ENCODE data around the gene TTR. TPM values are rescaled to one million over a fixed set of nuclear protein-coding genes. Genes with fewer than 3 reads are reported as not detected.

Gene TTR
- total RNA-seq, 2 donors from 2014 or later = not detected

DNA sequence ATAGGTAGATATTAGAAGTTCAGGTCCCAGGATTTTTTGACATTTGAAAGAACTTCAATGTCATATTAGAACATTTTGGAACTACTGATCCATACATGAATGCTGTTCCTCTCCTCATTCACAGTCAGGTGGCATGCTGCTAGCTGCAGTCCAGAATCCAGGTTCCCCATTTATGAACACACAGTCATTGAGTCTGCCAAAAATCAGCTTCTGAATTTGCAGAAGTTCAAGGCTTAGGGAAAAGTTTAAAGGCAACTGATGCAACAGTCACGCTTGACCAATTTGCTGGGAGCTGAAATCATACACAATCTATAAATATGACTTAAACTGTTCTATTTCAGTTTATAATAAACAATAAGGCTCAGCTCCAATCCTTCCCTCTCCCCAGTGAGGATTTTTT is 17.3 kb upstream of the TTR start:
- no peaks in the 10 kb centered on the region for H3K9me3 Mint-ChIP-seq
- H3K36me3 Mint-ChIP-seq = no peaks in the 10 kb centered on the region
- no peak for DNase-seq (ENCODE audit: low spot score in 2 of 2)
- no peak overlapping the region for H3K27ac Mint-ChIP-seq
- no peak for ATAC-seq

DNA sequence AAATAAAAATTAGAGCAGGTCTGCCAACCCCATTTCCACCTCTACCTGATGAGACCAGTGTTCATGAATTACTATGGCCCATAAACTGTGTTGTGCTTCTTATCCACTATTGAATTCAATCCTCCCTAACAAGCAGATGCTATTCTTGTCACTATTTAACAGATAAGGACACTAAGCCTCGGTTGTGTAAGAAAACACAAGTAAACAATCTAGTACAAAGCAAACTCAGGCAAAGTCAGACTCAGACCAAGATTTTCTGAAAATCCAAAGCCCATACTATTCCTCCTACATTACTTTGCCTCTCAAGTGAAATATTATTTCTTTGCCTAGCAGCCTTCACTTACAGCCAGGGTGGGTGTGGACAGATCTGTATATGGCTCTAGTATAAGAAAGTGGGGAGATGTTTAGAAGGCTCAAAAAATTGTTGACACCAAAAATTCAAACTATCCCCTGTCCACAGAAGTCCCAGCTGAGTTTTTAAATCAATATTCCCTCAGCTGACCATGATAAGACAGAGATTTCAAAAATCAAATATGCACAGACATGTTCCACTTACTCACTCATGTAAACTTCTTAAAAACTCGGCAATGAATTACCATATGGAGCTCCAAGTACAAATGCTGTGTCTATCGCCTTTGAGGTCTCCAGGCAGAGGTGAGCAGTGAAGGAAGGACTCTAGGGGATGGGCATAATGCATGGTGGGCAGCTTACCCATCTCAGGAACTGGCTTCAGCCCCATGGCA is 16.0 kb upstream of the TTR start:
- H3K9me3 Mint-ChIP-seq = no peaks in the 10 kb centered on the region
- no peak overlapping the region for H3K27ac Mint-ChIP-seq

DNA sequence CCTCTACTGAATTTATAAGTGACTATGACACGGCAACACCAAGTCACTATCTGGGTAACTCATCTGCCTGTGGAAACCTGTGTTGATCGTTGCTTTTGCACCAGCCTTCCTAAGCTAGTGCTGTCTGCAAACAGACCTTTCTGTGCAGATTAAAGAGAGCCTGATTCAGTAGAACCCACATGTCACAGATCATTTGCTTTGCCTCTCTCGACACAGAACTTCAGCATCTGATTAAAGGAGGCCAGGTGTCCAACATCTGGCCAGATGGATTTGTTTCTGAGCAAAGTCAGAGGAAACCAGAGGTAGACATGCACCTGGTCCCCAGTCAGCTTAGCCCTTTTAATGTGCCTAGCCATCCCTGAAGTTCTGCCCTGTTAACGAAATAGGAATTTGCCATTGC is 15.0 kb upstream of the TTR start:
- DNase-seq (ENCODE audit: low spot score in 2 of 2) (no peak), ATAC-seq (no peak)
- Mint-ChIP-seq H3K36me3 (no peaks in the 10 kb centered on the region), H3K27ac (no peak overlapping the region), H3K9me3 (no peaks in the 10 kb centered on the region)

More for the DNA sequence above, 16.0 kb upstream of the TTR start:
- H3K36me3 Mint-ChIP-seq = no peaks in the 10 kb centered on the region
- no peak for ATAC-seq
- DNase-seq (ENCODE audit: low spot score in 2 of 2) = no peak

DNA sequence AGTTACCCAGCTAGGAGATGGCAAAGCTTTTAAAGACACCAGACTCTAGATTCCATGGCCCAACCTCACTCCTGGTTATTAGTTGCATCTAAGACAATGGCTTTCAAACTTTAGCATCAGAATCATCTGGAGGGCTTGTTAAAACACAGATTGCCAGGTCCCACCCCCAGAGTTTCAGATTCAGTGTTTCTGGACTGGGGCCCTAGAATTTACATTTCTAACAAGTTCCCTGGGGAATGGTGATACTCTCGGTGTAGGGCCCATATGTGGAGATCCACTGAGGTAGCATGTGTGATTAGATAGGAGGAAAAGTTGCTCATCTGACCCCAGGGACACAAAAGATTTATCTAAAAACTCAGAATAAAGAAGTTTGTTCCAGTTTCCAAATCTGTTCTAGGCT is 14.5 kb upstream of the TTR start:
- H3K27ac Mint-ChIP-seq = no peak overlapping the region
- DNase-seq (ENCODE audit: low spot score in 2 of 2) (no peak), ATAC-seq (no peak)
- no peaks in the 10 kb centered on the region for H3K9me3 Mint-ChIP-seq
- H3K36me3 Mint-ChIP-seq = no peaks in the 10 kb centered on the region

DNA sequence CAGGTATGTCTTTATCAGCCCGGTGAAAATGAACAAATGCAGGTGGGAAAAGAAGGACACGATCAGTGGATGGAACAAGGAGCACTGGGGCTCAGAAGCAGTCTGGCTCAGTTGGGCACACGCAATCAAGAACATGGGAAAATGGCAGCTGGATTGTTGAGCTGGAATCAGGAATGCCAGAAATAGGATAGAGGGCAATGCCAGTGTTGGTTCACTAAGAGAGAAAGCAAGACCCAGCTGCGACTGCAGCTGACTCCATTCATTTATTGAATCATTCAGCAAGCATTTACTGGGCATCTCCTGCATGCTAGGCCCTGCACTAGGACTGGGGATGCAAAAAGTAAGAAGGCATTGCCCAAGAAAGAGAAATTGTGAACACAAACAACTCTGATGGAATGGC is 13.6 kb upstream of the TTR start:
- Mint-ChIP-seq H3K9me3 (no peaks in the 10 kb centered on the region), H3K36me3 (no peaks in the 10 kb centered on the region), H3K27ac (no peak overlapping the region)
- ATAC-seq (no peak), DNase-seq (ENCODE audit: low spot score in 2 of 2) (no peak)

DNA sequence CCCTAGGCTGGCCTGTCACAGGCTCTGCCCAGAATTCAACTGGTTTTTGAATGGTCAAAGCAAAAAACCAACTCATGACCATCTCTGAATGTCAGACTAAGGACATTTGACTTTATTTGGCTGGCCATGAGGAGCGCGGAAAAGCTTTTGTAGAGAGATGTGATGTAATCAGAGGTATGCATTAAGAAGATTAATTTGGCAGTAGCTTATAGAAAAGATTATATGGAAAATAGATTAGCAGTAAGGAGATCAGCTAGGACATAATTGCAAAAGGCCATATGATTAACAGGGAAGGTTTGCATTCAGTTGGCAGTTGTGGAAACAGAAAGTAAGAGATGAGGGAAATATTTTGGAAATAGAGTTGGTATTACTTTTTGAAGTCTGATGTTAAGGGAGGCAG is 12.3 kb upstream of the TTR start:
- Mint-ChIP-seq H3K36me3 (no peaks in the 10 kb centered on the region), H3K27ac (no peak overlapping the region), H3K9me3 (no peaks in the 10 kb centered on the region)
- no peak for DNase-seq (ENCODE audit: low spot score in 2 of 2)
- no peak for ATAC-seq

DNA sequence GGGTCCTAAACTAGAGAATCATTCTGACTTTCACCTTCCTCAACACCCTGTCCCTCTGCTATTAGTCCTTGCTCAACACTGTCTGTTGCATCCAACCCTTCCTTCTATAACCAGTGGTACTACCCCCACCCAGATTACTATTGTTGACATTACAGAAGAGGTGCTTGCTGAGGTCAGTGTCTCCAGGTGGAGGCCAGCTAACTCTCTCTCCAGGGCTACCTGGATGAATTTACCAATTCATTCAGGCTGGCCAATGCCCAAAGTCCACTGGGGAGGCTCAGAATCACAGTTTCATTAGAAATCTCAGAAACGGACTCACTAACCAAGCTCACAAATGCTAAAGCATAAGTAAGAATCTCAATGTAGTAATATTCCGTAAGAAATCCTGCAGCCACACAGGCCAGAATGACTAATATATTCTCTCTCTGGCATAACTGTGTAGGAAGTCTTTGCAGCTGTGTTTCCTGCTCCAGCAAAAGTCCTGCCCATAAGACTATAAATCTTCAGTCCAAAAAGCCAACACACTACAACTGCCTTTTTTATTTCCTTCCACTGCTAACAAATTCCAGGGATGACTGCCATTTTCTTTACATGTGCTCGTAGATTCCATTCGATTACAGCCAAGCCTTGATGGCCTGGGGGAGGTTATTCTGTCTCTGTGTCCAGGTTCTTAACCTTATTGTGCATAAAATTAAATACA is 10.0 kb upstream of the TTR start:
- no peak for DNase-seq (ENCODE audit: low spot score in 2 of 2)
- Mint-ChIP-seq H3K36me3 (no peaks in the 10 kb centered on the region), H3K9me3 (no peaks in the 10 kb centered on the region), H3K27ac (no peak overlapping the region)
- no peak for ATAC-seq

DNA sequence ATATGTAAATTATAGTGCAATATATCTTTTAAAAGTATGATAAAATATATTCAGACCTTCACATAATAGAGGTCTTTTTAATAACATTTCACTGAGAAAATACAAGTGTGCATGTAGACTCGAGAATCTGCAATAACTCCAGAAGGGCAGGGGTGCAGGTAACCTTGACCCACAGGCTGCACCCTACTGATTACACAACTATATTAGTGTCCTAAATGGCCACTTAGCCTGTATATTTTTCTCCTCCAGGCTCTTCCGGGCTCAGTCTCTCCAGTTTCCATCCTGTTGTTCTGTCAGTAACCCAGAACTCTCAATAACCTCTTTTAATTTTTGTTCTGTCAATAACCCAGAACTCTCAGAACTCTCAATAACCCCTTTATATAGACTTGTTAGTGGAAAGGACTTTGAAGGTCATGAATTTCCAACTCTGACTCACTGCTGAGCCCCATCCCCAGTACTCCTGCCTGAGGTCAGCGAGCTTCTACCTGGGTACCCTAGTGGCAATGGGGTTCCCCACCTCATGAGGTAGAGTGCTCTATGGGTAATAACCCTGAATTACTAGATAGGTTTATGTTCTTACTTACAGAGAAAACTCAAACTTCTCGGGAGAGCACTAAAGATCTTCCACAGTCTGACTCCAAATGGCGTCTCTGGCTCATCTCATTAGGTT is 8.4 kb upstream of the TTR start:
- Mint-ChIP-seq H3K9me3 (no peaks in the 10 kb centered on the region), H3K27ac (no peak overlapping the region), H3K36me3 (no peaks in the 10 kb centered on the region)
- ATAC-seq (no peak), DNase-seq (ENCODE audit: low spot score in 2 of 2) (no peak)

DNA sequence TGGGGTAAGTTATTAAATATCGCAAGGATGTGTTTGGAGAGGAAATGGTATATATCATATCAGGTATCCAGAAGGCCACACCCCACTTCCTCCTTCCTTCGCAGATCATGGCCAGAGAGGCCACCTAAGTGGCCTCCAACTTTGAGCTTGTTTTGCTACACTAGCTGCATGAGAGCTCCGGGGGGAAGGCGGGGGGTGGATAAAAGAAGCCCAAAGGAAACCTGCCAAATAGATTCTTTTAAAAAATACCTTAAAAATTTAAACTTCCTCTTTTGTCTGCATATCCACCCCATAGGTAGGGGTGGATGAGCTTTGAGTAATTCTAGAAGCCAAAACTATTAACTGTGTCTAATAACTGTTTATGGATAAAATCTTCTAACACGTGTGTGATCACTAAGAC is 5.7 kb upstream of the TTR start:
- ATAC-seq (no peak), DNase-seq (ENCODE audit: low spot score in 2 of 2) (no peak)
- Mint-ChIP-seq H3K27ac (no peak overlapping the region), H3K36me3 (peaks cover 0 to 6% of the 10 kb centered on the region in 2 donors), H3K9me3 (no peaks in the 10 kb centered on the region)

DNA sequence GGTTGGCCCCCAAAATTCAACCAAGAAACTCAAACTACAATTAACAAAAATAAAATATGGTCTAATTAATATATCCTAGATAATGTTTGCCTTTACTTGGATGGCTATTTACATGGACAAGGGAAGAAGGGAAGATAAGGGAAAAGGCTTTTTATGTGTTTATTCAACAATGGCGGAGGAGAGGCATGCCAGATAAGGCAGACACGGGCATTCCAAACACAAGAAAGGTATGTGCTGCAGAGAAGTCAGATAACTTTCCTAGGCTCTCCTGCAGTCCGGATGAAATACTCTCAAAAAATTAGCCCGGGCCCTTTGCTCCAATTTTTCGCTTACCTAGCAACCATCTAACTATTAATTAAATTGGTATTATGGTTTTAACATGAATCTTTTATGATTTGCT is 5.1 kb upstream of the TTR start:
- Mint-ChIP-seq H3K27ac (no peak overlapping the region), H3K36me3 (peaks cover 0 to 6% of the 10 kb centered on the region in 2 donors), H3K9me3 (no peaks in the 10 kb centered on the region)
- no peak for DNase-seq (ENCODE audit: low spot score in 2 of 2)
- ATAC-seq = no peak

DNA sequence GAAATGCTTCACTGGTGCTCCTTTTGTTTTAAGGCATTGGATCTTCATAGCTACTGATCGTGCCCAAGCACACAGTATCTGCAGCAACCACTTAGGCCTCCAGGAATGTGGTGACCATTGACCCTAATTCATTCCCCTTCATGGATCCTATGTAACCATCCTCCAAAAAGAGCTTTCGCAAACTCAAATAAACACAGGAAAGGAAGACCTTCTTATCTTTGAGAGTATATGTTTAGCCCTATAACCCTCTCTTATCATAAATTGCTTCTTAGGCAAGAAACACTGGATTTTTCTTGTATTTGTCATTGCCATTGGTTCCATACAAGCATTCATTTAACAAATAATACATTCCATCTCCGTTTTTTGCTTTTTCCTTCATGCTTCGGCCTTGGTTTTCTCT is 4.1 kb upstream of the TTR start:
- H3K9me3 Mint-ChIP-seq = no peaks in the 10 kb centered on the region
- DNase-seq (ENCODE audit: low spot score in 2 of 2) (no peak), ATAC-seq (no peak)
- no peak overlapping the region for H3K27ac Mint-ChIP-seq
- peaks cover 0 to 6% of the 10 kb centered on the region in 2 donors for H3K36me3 Mint-ChIP-seq

DNA sequence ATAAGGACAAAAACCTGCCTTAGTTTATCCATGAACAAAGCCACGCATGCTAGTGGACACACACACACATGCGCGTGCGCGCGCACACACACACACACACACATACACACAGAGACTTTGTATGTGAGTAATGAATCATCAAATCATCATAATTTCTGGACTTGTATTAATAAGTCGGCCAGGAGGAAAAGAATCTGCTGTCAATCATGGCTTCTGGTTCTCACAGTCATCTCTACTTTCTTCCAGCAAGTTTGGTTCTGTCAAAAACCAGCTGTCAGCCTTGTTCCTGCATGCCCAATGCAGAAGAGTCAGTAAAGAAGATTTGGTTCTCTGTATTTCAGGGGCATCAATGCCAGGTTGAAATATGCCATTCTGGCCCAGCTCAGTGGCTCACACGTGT is 1.1 kb upstream of the TTR start:
- peaks cover 0 to 6% of the 10 kb centered on the region in 2 donors for H3K36me3 Mint-ChIP-seq
- ATAC-seq (no peak), DNase-seq (ENCODE audit: low spot score in 2 of 2) (no peak)
- no peaks in the 10 kb centered on the region for H3K9me3 Mint-ChIP-seq
- H3K27ac Mint-ChIP-seq = no peak overlapping the region

DNA sequence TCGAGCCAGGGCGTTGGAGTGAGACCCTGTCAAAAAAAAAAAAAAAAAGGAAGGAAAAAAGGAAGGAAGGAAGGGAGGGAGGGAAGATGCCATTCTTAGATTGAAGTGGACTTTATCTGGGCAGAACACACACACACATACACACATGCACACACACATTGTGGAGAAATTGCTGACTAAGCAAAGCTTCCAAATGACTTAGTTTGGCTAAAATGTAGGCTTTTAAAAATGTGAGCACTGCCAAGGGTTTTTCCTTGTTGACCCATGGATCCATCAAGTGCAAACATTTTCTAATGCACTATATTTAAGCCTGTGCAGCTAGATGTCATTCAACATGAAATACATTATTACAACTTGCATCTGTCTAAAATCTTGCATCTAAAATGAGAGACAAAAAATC is 564 bp upstream of the TTR start:
- ATAC-seq (no peak), DNase-seq (ENCODE audit: low spot score in 2 of 2) (no peak)
- H3K36me3 Mint-ChIP-seq = peaks cover 0 to 6% of the 10 kb centered on the region in 2 donors
- no peak overlapping the region for H3K27ac Mint-ChIP-seq
- no peaks in the 10 kb centered on the region for H3K9me3 Mint-ChIP-seq

DNA sequence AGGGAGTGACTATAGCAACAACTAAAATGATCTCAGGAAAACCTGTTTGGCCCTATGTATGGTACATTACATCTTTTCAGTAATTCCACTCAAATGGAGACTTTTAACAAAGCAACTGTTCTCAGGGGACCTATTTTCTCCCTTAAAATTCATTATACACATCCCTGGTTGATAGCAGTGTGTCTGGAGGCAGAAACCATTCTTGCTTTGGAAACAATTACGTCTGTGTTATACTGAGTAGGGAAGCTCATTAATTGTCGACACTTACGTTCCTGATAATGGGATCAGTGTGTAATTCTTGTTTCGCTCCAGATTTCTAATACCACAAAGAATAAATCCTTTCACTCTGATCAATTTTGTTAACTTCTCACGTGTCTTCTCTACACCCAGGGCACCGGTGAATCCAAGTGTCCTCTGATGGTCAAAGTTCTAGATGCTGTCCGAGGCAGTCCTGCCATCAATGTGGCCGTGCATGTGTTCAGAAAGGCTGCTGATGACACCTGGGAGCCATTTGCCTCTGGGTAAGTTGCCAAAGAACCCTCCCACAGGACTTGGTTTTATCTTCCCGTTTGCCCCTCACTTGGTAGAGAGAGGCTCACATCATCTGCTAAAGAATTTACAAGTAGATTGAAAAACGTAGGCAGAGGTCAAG is 955 bp downstream of the TTR start:
- DNase-seq (ENCODE audit: low spot score in 2 of 2) = no peak
- no peaks in the 10 kb centered on the region for H3K9me3 Mint-ChIP-seq
- H3K27ac Mint-ChIP-seq = no peak overlapping the region
- peaks cover 0 to 6% of the 10 kb centered on the region in 2 donors for H3K36me3 Mint-ChIP-seq
- ATAC-seq = no peak

DNA sequence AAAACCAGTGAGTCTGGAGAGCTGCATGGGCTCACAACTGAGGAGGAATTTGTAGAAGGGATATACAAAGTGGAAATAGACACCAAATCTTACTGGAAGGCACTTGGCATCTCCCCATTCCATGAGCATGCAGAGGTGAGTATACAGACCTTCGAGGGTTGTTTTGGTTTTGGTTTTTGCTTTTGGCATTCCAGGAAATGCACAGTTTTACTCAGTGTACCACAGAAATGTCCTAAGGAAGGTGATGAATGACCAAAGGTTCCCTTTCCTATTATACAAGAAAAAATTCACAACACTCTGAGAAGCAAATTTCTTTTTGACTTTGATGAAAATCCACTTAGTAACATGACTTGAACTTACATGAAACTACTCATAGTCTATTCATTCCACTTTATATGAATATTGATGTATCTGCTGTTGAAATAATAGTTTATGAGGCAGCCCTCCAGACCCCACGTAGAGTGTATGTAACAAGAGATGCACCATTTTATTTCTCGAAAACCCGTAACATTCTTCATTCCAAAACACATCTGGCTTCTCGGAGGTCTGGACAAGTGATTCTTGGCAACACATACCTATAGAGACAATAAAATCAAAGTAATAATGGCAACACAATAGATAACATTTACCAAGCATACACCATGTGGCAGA is 3.6 kb downstream of the TTR start:
- Mint-ChIP-seq H3K9me3 (no peaks in the 10 kb centered on the region), H3K27ac (no peak overlapping the region), H3K36me3 (peaks cover 0 to 6% of the 10 kb centered on the region in 2 donors)
- DNase-seq (ENCODE audit: low spot score in 2 of 2) (no peak), ATAC-seq (no peak)

DNA sequence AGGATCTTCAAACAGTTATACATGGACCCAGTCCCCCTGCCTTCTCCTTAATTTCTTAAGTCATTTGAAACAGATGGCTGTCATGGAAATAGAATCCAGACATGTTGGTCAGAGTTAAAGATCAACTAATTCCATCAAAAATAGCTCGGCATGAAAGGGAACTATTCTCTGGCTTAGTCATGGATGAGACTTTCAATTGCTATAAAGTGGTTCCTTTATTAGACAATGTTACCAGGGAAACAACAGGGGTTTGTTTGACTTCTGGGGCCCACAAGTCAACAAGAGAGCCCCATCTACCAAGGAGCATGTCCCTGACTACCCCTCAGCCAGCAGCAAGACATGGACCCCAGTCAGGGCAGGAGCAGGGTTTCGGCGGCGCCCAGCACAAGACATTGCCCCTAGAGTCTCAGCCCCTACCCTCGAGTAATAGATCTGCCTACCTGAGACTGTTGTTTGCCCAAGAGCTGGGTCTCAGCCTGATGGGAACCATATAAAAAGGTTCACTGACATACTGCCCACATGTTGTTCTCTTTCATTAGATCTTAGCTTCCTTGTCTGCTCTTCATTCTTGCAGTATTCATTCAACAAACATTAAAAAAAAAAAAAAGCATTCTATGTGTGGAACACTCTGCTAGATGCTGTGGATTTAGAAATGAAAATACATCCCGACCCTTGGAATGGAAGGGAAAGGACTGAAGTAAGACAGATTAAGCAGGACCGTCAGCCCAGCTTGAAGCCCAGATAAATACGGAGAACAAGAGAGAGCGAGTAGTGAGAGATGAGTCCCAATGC is 4.6 kb downstream of the TTR start:
- ATAC-seq (no peak), DNase-seq (ENCODE audit: low spot score in 2 of 2) (no peak)
- no peak overlapping the region for H3K27ac Mint-ChIP-seq
- no peaks in the 10 kb centered on the region for H3K9me3 Mint-ChIP-seq
- H3K36me3 Mint-ChIP-seq = no peaks in the 10 kb centered on the region

Measured in activated naive CD4-positive, alpha-beta T cell treated with anti-CD3 and anti-CD28 coated beads, Interleukin-2, amount 50 U/mL, for 72 hours (primary cell).